H1 (cell line): ENCODE results near the gene GAB2. TPM values are rescaled to one million over a fixed set of nuclear protein-coding genes. Genes with fewer than 3 reads are reported as not detected.

Source experiments
- CTCF ChIA-PET: fragments of 300-600 bp; sonication (Branson Sonifier 250); formaldehyde crosslinking; loops from one replicate; lab custom pipeline; 2021; ENCODE audit not compliant: partially characterized antibody; lab: Charles Lee
- POLR2A ChIA-PET: fragments of 300-600 bp; sonication (Branson Sonifier 250); formaldehyde crosslinking; loops from one replicate; lab custom pipeline; 2021; ENCODE audit warnings: inconsistent platforms; ENCODE audit not compliant: partially characterized antibody; lab: Charles Lee
- DNase-seq, 2 experiments: peaks; one replicate each; pipeline versions ENCODE4 v3.0.0 to v3.0.0-alpha.2; 2010 to 2022; ENCODE audit warnings: low spot score in 2 of 2, low read depth in 1 of 2, mixed read lengths in 1 of 2
- FAIRE-seq: peaks from 2 replicates; lab custom pipeline; 2011; peaks lifted over from hg19 to GRCh38; lab: Jason Lieb, UNC
- H2AFZ ChIP-seq: 2 replicates; pipeline ENCODE4 v1.8.1; 2012; ENCODE audit warnings: low read length, inconsistent platforms
- H2AK5ac ChIP-seq: 2 replicates; pipeline ENCODE4 v1.6.1; 2013; ENCODE audit warnings: low read depth, low read length
- H2BK120ac ChIP-seq: replicated peaks from 2 replicates; pipeline ENCODE3; 2013; ENCODE audit warnings: low read depth, low read length, inconsistent platforms
- H2BK12ac ChIP-seq: 2 replicates; pipeline ENCODE4 v1.6.1; 2013; ENCODE audit warnings: low read depth, low read length
- H2BK15ac ChIP-seq: 2 replicates; pipeline ENCODE4 v1.6.1; 2013; ENCODE audit warnings: low read length
- H2BK20ac ChIP-seq: 2 replicates; pipeline ENCODE4 v1.6.1; 2013; ENCODE audit warnings: low read length
- H2BK5ac ChIP-seq: 2 replicates; pipeline ENCODE4 v1.6.1; 2013; ENCODE audit warnings: low read depth, low read length
- H3K14ac ChIP-seq: 2 replicates; pipeline ENCODE4 v1.6.1; 2013; ENCODE audit warnings: inconsistent platforms; ENCODE audit not compliant: insufficient read length
- H3K18ac ChIP-seq: 2 replicates; pipeline ENCODE4 v1.6.1; 2013; ENCODE audit warnings: low read length; ENCODE audit errors: extremely low read depth
- H3K23ac ChIP-seq: 2 replicates; pipeline ENCODE4 v1.6.1; 2013; ENCODE audit warnings: inconsistent platforms; ENCODE audit not compliant: insufficient read length
- H3K23me2 ChIP-seq: 2 replicates; pipeline ENCODE4 v1.6.1; 2013; ENCODE audit warnings: low read depth, low read length
- H3K27ac ChIP-seq: 2 replicates; pipeline ENCODE4 v1.6.1; 2011; ENCODE audit warnings: low read depth, low read length, inconsistent platforms
- H3K27me3 ChIP-seq, 4 experiments: replicated peaks in 1 of 4; 1 replicate in 1 of 4; 2 replicates in 3 of 4; pipeline versions ENCODE4 v1.6.1 to v1.8.1; 2011 to 2013; ENCODE audit warnings: low read length in 3 of 4, mild to moderate bottlenecking in 3 of 4, inconsistent platforms in 2 of 4, mixed read lengths in 2 of 4, moderate library complexity in 1 of 4; ENCODE audit not compliant: control insufficient read depth in 3 of 4, insufficient read depth in 3 of 4; ENCODE audit errors: extremely low read depth in 1 of 4
- H3K36me3 ChIP-seq, 4 experiments: 2 replicates each; pipeline versions ENCODE4 v1.6.1 to v1.8.1; 2011 to 2013; ENCODE audit warnings: mild to moderate bottlenecking in 4 of 4, low read length in 3 of 4, moderate library complexity in 2 of 4, control low read depth in 1 of 4, inconsistent platforms in 1 of 4; ENCODE audit not compliant: insufficient read depth in 4 of 4, control insufficient read depth in 2 of 4
- H3K4ac ChIP-seq: replicated peaks from 2 replicates; pipeline ENCODE3; 2013; ENCODE audit warnings: low read length, low read depth, mixed read lengths, inconsistent platforms; ENCODE audit not compliant: insufficient read length
- H3K4me1 ChIP-seq, 4 experiments: replicated peaks in 1 of 4; 1 replicate in 1 of 4; 2 replicates in 3 of 4; pipeline versions ENCODE4 v1.6.1 to v1.8.1; 2011 to 2013; ENCODE audit warnings: low read length in 3 of 4, inconsistent platforms in 2 of 4, mixed read lengths in 1 of 4; ENCODE audit not compliant: insufficient read depth in 4 of 4, control insufficient read depth in 3 of 4
- H3K4me2 ChIP-seq, 2 experiments: 2 replicates each; pipeline versions ENCODE4 v1.6.1 to v1.8.1; 2011 to 2013; ENCODE audit warnings: low read depth in 2 of 2, low read length in 2 of 2, control low read depth in 1 of 2, inconsistent platforms in 1 of 2, mild to moderate bottlenecking in 1 of 2; ENCODE audit not compliant: insufficient read depth in 1 of 2
- H3K4me3 ChIP-seq, 4 experiments: fragments of 200-600, 300-600 bp in 1 of 4; sonication (generic), shearing (Covaris generic), sonication (Bioruptor Twin) in 1 of 4; 2 replicates each; pipeline versions ENCODE4 v1.5.1 to v1.8.1; 2011 to 2016; ENCODE audit warnings: low read length in 4 of 4, low read depth in 3 of 4, control low read depth in 2 of 4, inconsistent platforms in 2 of 4, mild to moderate bottlenecking in 2 of 4, mixed read lengths in 1 of 4, moderate library complexity in 1 of 4; ENCODE audit not compliant: insufficient read depth in 2 of 4; ENCODE audit errors: extremely low read depth in 1 of 4
- H3K56ac ChIP-seq: replicated peaks from 2 replicates; pipeline ENCODE3; 2013; ENCODE audit warnings: low read depth, mild to moderate bottlenecking, mixed read lengths, low read length, inconsistent platforms; ENCODE audit not compliant: insufficient read length
- H3K79me1 ChIP-seq: 2 replicates; pipeline ENCODE4 v1.6.1; 2013; ENCODE audit warnings: low read depth, low read length, control low read depth
- H3K79me2 ChIP-seq, 2 experiments: 2 replicates each; pipeline versions ENCODE4 v1.6.1 to v1.8.1; 2012 to 2013; ENCODE audit warnings: low read length in 2 of 2, mild to moderate bottlenecking in 2 of 2, inconsistent platforms in 1 of 2; ENCODE audit not compliant: insufficient read depth in 2 of 2, control insufficient read depth in 1 of 2
- H3K9ac ChIP-seq, 4 experiments: replicated peaks in 1 of 4; 1 replicate in 1 of 4; 2 replicates in 3 of 4; pipeline versions ENCODE4 v1.6.1 to v1.8.1; 2011 to 2013; ENCODE audit warnings: low read depth in 3 of 4, low read length in 3 of 4, control low read depth in 2 of 4, mild to moderate bottlenecking in 2 of 4, moderate library complexity in 2 of 4, inconsistent platforms in 1 of 4; ENCODE audit errors: extremely low read depth in 1 of 4
- H3K9me3 ChIP-seq, 2 experiments: 2 replicates each; pipeline versions ENCODE4 v1.6.1 to v1.8.1; 2012 to 2013; ENCODE audit warnings: mild to moderate bottlenecking in 2 of 2, moderate library complexity in 2 of 2, control low read depth in 1 of 2, inconsistent platforms in 1 of 2, low read depth in 1 of 2, low read length in 1 of 2, mixed read lengths in 1 of 2; ENCODE audit not compliant: insufficient read depth in 2 of 2
- H4K20me1 ChIP-seq, 2 experiments: replicated peaks in 1 of 2; 2 replicates each; pipeline versions ENCODE3 to v1.8.1; 2011 to 2013; ENCODE audit warnings: inconsistent platforms in 2 of 2, low read length in 2 of 2, mild to moderate bottlenecking in 1 of 2; ENCODE audit not compliant: insufficient read depth in 2 of 2, control insufficient read depth in 1 of 2
- H4K5ac ChIP-seq: 2 replicates; pipeline ENCODE4 v1.6.1; 2013; ENCODE audit warnings: low read length, low read depth, mixed read lengths, inconsistent platforms; ENCODE audit not compliant: insufficient read length
- H4K8ac ChIP-seq: 2 replicates; pipeline ENCODE4 v1.8.0; 2013; ENCODE audit warnings: mild to moderate bottlenecking, moderate library complexity, low read length, inconsistent platforms; ENCODE audit not compliant: insufficient read depth; ENCODE audit errors: extremely low read depth
- H4K91ac ChIP-seq: replicated peaks from 2 replicates; pipeline ENCODE3; 2013; ENCODE audit warnings: low read length, mixed read lengths, inconsistent platforms; ENCODE audit not compliant: insufficient read length
- GABPA ChIP-seq: IDR thresholded peaks from 2 replicates; pipeline ENCODE4 v1.6.1; 2011; ENCODE audit warnings: mild to moderate bottlenecking, low read length, moderate library complexity, borderline replicate concordance; ENCODE audit not compliant: insufficient read depth
- HDAC2 ChIP-seq, 2 experiments: fragments of 300-600 bp in 1 of 2; sonication (generic) in 1 of 2; IDR thresholded peaks; 2 replicates each; pipeline ENCODE4 v1.6.1; 2011 to 2012; ENCODE audit warnings: low read depth in 2 of 2, low read length in 2 of 2, mild to moderate bottlenecking in 2 of 2, moderate library complexity in 2 of 2, borderline replicate concordance in 1 of 2, inconsistent platforms in 1 of 2
- JUN ChIP-seq: IDR thresholded peaks from 2 replicates; pipeline ENCODE4 v1.6.1; 2011; ENCODE audit warnings: low read depth, mild to moderate bottlenecking, improper control_type of control experiment, low read length
- PHF8 ChIP-seq: fragments of 200-600 bp; sonication (generic); conservative IDR thresholded peaks from 2 replicates; pipeline ENCODE4 v1.7.1; 2012; ENCODE audit warnings: low read depth, mild to moderate bottlenecking, inconsistent platforms, low read length, moderate library complexity
- POU5F1 ChIP-seq: IDR thresholded peaks from 2 replicates; pipeline ENCODE4 v1.6.1; 2011; ENCODE audit warnings: low read depth, mild to moderate bottlenecking, low read length, moderate library complexity
- RNF2 ChIP-seq: fragments of 200-900, 300-1000 bp; sonication (generic); IDR thresholded peaks from 2 replicates; pipeline ENCODE4 v1.7.1; 2016; ENCODE audit warnings: borderline replicate concordance, low read depth, mild to moderate bottlenecking, antibody characterized with exemption, low read length; ENCODE audit not compliant: poor library complexity, severe bottlenecking; ENCODE audit errors: missing control alignments
- RXRA ChIP-seq: IDR thresholded peaks from 2 replicates; pipeline ENCODE4 v1.6.1; 2011; ENCODE audit warnings: low read depth, mild to moderate bottlenecking, low read length, moderate library complexity; ENCODE audit not compliant: insufficient read depth
- SAP30 ChIP-seq: fragments of 300-600 bp; sonication (generic); IDR thresholded peaks from 2 replicates; pipeline ENCODE4 v1.7.1; 2012; ENCODE audit warnings: low read length, moderate library complexity, mild to moderate bottlenecking, inconsistent platforms; ENCODE audit not compliant: insufficient read depth, insufficient replicate concordance
- TAF7 ChIP-seq: optimal IDR thresholded peaks from 2 replicates; pipeline ENCODE3; 2011; ENCODE audit warnings: low read depth, mild to moderate bottlenecking, inconsistent platforms, low read length, moderate library complexity, borderline replicate concordance
- TCF12 ChIP-seq: IDR thresholded peaks from 2 replicates; pipeline ENCODE4 v1.6.1; 2011; ENCODE audit warnings: low read depth, mild to moderate bottlenecking, low read length
- TEAD4 ChIP-seq: IDR thresholded peaks from 2 replicates; pipeline ENCODE4 v1.6.1; 2012; ENCODE audit warnings: low read depth, low read length, inconsistent platforms, mixed read lengths
- WGBS, 2 experiments: shearing (Covaris generic) in 1 of 2; methylation state at CpG; one replicate each; pipeline versions ENCODE4 v1.1.6 to v1.1.7; 2013 to 2015; ENCODE audit warnings: low lambda C conversion rate in 2 of 2, mixed read lengths in 2 of 2, inconsistent platforms in 1 of 2, low coverage in 1 of 2, missing lambda C conversion rate in 1 of 2; ENCODE audit not compliant: insufficient replicate concordance in 2 of 2, insufficient coverage in 1 of 2, insufficient read length in 1 of 2; ENCODE audit errors: extremely low coverage in 1 of 2, missing lambda C conversion rate in 1 of 2; 5-methylcytosine and 5-hydroxymethylcytosine counted together
- polyA plus RNA-seq, 7 experiments: library from polyadenylated mRNA; depleted of rRNA in 3 of 7; stranded (reverse) in 5 of 7; unstranded in 2 of 7; fragments of >200 nt in 5 of 7; fragments of 200-250 nt in 2 of 7; gene quantifications; 1 replicate in 5 of 7; 2 replicates in 1 of 7; 4 replicates in 1 of 7; pipeline versions ENCODE4 v1.2.1 to v1.2.3, GENCODE V29; 2011 to 2013; ENCODE audit warnings: missing spikeins in 2 of 7, mixed read lengths in 2 of 7
- total RNA-seq: library from RNA; stranded (reverse); fragmentation: NEBNext Ultra II Directional; extraction: Animal tissue kit (Norgen Biotek cat#: 25700); gene quantifications from 2 replicates; pipeline ENCODE4 v1.2.1, GENCODE V29; 2021
- TF ChIP-seq, protein P1 (sequence below): IDR thresholded peaks from 2 replicates; pipeline ENCODE4 v1.6.1; 2012; ENCODE audit warnings: inconsistent platforms

Gene GAB2
- total and polyA plus RNA-seq, 2 of the 8 experiments (the other 6 are each of a cell fraction or from before 2014, with no cell fraction given) = 6.3 to 14.0 TPM

DNA sequence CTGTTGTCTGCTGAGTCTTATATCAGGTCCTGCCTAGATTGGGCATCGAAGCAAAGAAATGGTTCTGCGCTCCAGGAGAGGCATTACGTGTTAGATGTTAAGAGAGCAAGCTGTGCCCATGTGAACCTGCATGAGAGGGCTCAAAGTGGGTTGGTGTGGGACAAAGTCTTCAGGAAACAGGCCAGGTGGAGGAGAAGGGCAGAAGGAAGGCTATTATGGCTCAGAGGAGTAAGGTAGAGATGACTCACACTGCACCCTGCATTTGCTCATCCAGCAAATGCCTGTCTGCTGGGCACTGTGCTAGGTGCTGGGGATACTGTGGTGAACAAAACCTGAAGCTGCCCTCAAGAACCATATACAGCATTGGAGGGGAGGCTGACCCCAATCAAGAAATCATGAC, 223.1 kb downstream of the GAB2 start:
- Histone ChIP-seq H4K91ac (no peak overlapping the region), H2BK20ac (no peak overlapping the region), H2BK5ac (no peak overlapping the region), H2BK120ac (no peak overlapping the region), H4K5ac (no peak overlapping the region), H3K56ac (no peak overlapping the region), H2AK5ac (no peak overlapping the region), H2BK12ac (no peak overlapping the region), H3K9me3 (no peaks in the 10 kb centered on the region), H4K8ac (no peak overlapping the region), H3K14ac (no peak overlapping the region), H2BK15ac (no peak overlapping the region), H3K36me3 (no peaks in the 10 kb centered on the region), H3K23ac (no peak overlapping the region), H3K23me2 (no peaks in the 10 kb centered on the region), H3K4ac (no peak overlapping the region), H3K27me3 (0 out of 7 replicates have a peak, but pooled peaks cover 0 to 2% (median 0%) of the 10 kb centered on the region in 4 experiments), H4K20me1 (peaks cover 0 to 3% of the 10 kb centered on the region in 2 experiments), H3K18ac (no peak overlapping the region), H3K9ac (no peak overlapping the region), H3K4me1 (peaks cover 0 to under 1% (median under 1%) of the 10 kb centered on the region in 4 experiments; a peak in 4 of 7 replicates), H3K79me2 (no peaks in the 10 kb centered on the region), H3K27ac (no peak overlapping the region), H3K79me1 (peaks cover 2% of the 10 kb centered on the region; the same call in 1 of the 2 replicates), H3K4me2 (no peak overlapping the region), H2AFZ (no peak overlapping the region), H3K4me3 (no peak overlapping the region)
- ChIA-PET POLR2A (interaction anchor here (1.0 to 1.5 kb wide), 2 partner anchors 14 to 27 kb away, joined by 3 read pairs; no protein-coding TSS in a partner anchor), CTCF (interaction anchor here (1.1 to 1.6 kb wide), 3 partner anchors 25 to 370 kb away, joined by 3 to 5 read pairs (median 3); no protein-coding TSS in a partner anchor)
- WGBS, 2 experiments = 85% methylated on average over 3 of the region's 3 CpGs; no CpG with 5 or more reads in 1 of the 2 experiments
- DNase-seq (no peak), FAIRE-seq (no peak)
- TF ChIP-seq JUN = no peak
- no peak for TF ChIP-seq POU5F1
- no peak for TF ChIP-seq RNF2
- no peak for TF ChIP-seq HDAC2 (IDR thresholded peaks at IDR 0.05; ENCODE audit: borderline replicate concordance in 1 of 2, low read depth in 2 of 2, low read length in 2 of 2)
- no peak for TF ChIP-seq TAF7
- TF ChIP-seq PHF8 = no peak
- TF ChIP-seq GABPA = no peak
- no peak for TF ChIP-seq RXRA
- TF ChIP-seq TCF12 = no peak
- TF ChIP-seq, protein P1, sequence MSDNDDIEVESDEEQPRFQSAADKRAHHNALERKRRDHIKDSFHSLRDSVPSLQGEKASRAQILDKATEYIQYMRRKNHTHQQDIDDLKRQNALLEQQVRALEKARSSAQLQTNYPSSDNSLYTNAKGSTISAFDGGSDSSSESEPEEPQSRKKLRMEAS = no peak
- no peak for TF ChIP-seq TEAD4
- no peak for TF ChIP-seq SAP30
